ENCODE measurements around the gene SIL1. TPM values are rescaled to one million over a fixed set of nuclear protein-coding genes. Genes with fewer than 3 reads are reported as not detected.

Gene SIL1
- total and polyA plus RNA-seq, 10 donors, result 23.4 to 42.3 (median 32.6) TPM

DNA sequence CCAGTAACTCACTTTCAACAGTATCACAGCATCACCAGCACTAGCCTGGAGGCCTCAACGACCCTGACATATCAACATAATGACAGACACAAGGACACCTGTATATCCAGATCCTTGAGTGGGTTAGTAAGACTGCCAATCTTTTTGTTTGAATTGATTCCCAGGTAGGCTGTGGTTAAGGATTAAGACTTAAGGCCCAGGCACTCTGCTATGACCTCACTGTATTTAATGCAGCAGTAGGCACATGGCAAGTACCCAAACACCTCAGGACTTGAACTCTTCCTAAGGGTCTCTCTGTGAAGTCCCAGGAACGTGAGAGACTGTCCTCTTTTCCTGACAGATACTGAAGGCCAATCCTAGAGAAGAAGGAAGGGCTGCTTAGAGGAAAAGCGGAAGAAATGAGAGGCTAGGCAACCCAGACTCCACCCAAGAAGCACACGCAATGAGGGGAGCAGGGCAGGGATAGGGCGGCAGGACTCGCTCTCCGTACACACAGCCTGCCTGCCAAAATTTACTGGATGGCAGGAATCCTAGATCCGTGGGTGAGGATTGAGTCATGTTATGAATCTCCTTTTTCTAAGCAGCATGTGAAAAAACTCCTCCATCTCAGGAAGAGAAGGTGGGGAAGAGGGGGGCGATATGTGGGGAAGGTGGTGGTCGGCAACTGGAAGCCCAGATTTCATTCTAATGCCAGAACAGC lies 93.4 kb downstream of the SIL1 start:
- DNase-seq, result no peak
- Histone ChIP-seq H3K9me3 (no peaks in the 10 kb centered on the region), H3K27me3 (replicated peaks in 1 of 7) (no peaks in the 10 kb centered on the region), H3K27ac (peak overlapping the region in 5 of 8 donors; percentile 9 to 44 (median 32)), H3K4me3 (no peak overlapping the region), H3K4me1 (peaks cover 0 to 12% (median 0%) of the 10 kb centered on the region in 6 donors), H3K36me3 (peaks cover 0 to 7% (median 0%) of the 10 kb centered on the region in 6 donors)
- intact Hi-C loops (cut with DNase I; ENCODE audit: low total_unique reads), result no loop called here
- peak in 2 of 3 donors; percentile 14 to 29 for TF ChIP-seq POLR2AphosphoS5 (IDR thresholded peaks at IDR 0.05)
- TF ChIP-seq, protein P1, sequence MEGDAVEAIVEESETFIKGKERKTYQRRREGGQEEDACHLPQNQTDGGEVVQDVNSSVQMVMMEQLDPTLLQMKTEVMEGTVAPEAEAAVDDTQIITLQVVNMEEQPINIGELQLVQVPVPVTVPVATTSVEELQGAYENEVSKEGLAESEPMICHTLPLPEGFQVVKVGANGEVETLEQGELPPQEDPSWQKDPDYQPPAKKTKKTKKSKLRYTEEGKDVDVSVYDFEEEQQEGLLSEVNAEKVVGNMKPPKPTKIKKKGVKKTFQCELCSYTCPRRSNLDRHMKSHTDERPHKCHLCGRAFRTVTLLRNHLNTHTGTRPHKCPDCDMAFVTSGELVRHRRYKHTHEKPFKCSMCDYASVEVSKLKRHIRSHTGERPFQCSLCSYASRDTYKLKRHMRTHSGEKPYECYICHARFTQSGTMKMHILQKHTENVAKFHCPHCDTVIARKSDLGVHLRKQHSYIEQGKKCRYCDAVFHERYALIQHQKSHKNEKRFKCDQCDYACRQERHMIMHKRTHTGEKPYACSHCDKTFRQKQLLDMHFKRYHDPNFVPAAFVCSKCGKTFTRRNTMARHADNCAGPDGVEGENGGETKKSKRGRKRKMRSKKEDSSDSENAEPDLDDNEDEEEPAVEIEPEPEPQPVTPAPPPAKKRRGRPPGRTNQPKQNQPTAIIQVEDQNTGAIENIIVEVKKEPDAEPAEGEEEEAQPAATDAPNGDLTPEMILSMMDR (IDR thresholded peaks at IDR 0.05 in 8 of 11, conservative IDR thresholded peaks at IDR 0.05 in 3 of 11), result no peak
- 65 to 83% (median 73%) methylated on average over 10 of the region's 10 CpGs for WGBS, 5 donors

DNA sequence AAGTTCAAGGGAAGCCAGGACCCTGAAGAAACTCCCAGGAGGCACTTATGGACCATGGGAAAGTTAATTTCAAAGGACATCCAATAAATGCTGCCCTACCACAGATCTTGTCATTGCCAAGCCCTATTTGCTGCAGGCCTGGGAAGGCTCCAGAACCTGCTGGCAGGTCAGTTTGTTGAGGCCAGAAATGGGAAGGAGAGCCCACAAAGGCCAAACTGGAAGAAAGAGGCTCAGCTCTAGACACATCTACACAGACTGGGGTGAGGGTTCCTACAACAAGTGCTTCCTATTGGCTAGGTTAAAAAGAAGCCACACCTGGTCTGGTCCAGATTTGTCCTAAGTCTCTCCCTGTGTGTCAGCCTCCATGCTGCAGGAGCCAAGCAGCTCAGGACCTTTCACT lies 94.4 kb downstream of the SIL1 start:
- peaks cover 0 to 7% (median 0%) of the 10 kb centered on the region in 6 donors for H3K4me1 ChIP-seq
- peak overlapping the region in 1 of 8 donors; percentile 37 for H3K27ac ChIP-seq
- intact Hi-C loops (cut with DNase I; ENCODE audit: low total_unique reads), result no loop called here

DNA sequence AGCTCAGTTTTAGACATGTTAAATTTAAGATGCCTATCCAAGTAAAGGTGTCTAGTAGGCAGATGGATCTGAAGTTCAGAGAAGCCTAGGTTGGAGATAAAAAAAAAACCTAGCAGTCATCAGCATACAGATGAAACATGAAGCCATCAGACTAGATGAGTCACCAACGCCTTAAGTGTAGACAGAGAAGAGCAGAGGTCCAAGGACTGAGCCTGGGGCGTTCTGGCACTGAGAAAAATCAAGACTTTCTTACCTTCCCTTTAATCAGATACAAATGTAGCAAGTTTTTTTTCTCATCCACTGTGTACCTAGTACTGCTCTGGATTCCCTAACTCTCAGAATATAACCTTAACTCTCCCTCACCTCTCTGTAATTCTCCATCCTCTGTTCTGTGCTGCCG lies 97.3 kb downstream of the SIL1 start:
- Histone ChIP-seq H3K4me1 (no peaks in the 10 kb centered on the region), H3K9me3 (no peaks in the 10 kb centered on the region), H3K27me3 (replicated peaks in 1 of 7) (no peaks in the 10 kb centered on the region), H3K27ac (no peak overlapping the region), H3K36me3 (peaks cover 0 to 5% (median 0%) of the 10 kb centered on the region in 6 donors), H3K4me3 (no peak overlapping the region)
- TF ChIP-seq POLR2AphosphoS5 (IDR thresholded peaks at IDR 0.05), result no peak
- TF ChIP-seq POLR2A (IDR thresholded peaks at IDR 0.05), result no peak
- TF ChIP-seq, protein P1 (IDR thresholded peaks at IDR 0.05 in 8 of 11, conservative IDR thresholded peaks at IDR 0.05 in 3 of 11), result no peak
- WGBS, 5 donors, result 86 to 95% (median 91%) methylated on average over 3 of the region's 3 CpGs
- intact Hi-C loops (cut with DNase I; ENCODE audit: low total_unique reads), result no loop called here
- DNase-seq, result no peak

More for the DNA sequence above, 94.4 kb downstream of the SIL1 start:
- peaks cover 0 to 7% (median 0%) of the 10 kb centered on the region in 6 donors for H3K36me3 ChIP-seq
- no peak for DNase-seq
- H3K4me3 ChIP-seq, result no peak overlapping the region
- H3K9me3 ChIP-seq, result no peaks in the 10 kb centered on the region
- H3K27me3 ChIP-seq (replicated peaks in 1 of 7), result no peaks in the 10 kb centered on the region
- TF ChIP-seq POLR2AphosphoS5 (IDR thresholded peaks at IDR 0.05), result no peak
- TF ChIP-seq, protein P1 (IDR thresholded peaks at IDR 0.05 in 8 of 11, conservative IDR thresholded peaks at IDR 0.05 in 3 of 11), result no peak

DNA sequence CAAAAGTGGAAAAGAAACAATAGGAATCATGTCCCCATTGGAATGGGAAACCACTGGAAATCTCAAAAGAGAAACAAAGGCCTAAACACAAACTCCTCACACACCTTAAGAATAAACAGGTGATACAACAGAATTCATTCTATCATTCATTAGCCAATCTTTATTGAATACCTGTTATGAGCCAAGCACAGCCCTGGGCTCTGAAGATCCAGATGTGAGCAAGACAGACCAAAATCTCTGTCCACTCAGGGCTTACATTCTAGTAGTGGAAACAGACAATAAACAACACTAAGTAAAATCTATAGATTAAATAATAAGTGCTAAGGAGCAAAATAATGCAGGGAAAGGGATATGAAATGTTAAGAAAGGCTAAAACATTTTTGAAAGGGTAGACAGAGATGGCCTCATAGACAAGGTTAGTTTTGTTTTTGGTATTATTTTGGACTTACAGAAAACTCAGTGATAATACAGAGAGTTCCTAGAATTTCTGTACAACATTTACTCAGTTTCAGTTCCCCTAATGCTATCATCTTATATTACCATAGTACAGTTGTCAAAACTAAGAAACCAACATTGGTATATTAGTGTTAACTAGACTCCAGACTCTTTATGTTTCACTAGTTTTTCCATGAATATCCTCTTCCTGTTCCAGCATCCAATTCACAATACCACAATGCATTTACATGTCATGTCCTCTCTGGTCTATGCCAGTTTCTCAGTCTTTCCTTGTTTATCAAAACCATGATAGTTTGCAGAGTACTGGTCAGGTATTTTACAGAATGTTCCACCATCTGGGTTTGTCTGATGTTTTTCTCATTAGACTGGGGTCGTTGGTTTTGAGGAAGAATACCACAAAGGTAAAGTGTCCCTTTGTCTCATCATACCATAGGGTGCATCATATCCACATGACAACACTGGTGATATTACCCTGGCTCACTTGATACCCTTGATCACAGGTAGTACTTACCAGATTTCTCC lies 103.7 kb downstream of the SIL1 start:
- Histone ChIP-seq H3K4me3 (no peak overlapping the region), H3K36me3 (no peaks in the 10 kb centered on the region), H3K27me3 (replicated peaks in 1 of 7) (no peaks in the 10 kb centered on the region), H3K9me3 (no peaks in the 10 kb centered on the region), H3K4me1 (peaks cover 0 to 24% (median 9%) of the 10 kb centered on the region in 6 donors), H3K27ac (peak overlapping the region in 3 of 8 donors; percentile 32 to 61 (median 34))
- intact Hi-C loops (cut with DNase I; ENCODE audit: low total_unique reads), result no loop called here
- TF ChIP-seq, protein P1 (IDR thresholded peaks at IDR 0.05 in 8 of 11, conservative IDR thresholded peaks at IDR 0.05 in 3 of 11), result no peak
- DNase-seq, result no peak
- 21 to 38% (median 32%) methylated on average over 1 of the region's 1 CpG for WGBS, 5 donors

Measured in spleen (tissue), 11 donors.